K562 (cell line): ENCODE measurements around the gene ST6GALNAC5.

Experiments
- EP300 ChIP-seq: IDR thresholded peaks from 2 replicates; pipeline ENCODE4 v1.6.1; 2012; ENCODE audit warnings: low read length, improper control_type of control experiment
- FOXA1 ChIP-seq: fragments of 450-650 bp; IDR thresholded peaks from 2 replicates; pipeline ENCODE4 v1.6.1; 2016; ENCODE audit warnings: mild to moderate bottlenecking, borderline replicate concordance
- HMG20A ChIP-seq: fragments of 450-650 bp; formaldehyde crosslinking; conservative IDR thresholded peaks from 2 replicates; pipeline ENCODE4 v1.4.0; 2020; ENCODE audit warnings: mild to moderate bottlenecking, mixed read lengths
- MLX ChIP-seq, 2 experiments: fragments of 450-650 bp in 1 of 2; sonication (generic) in 1 of 2; formaldehyde crosslinking; conservative IDR thresholded peaks; 2 replicates each; pipeline versions ENCODE4 v1.4.0 to v1.8.1; 2020 to 2022; ENCODE audit warnings: mild to moderate bottlenecking in 1 of 2, missing genetic modification reagents in 1 of 2
- SMARCA4 ChIP-seq: fragments of 450-650 bp; IDR thresholded peaks from 2 replicates; pipeline ENCODE4 v1.6.1; 2016
- SP2 ChIP-seq: IDR thresholded peaks from 2 replicates; pipeline ENCODE4 v1.6.1; 2011; ENCODE audit warnings: mild to moderate bottlenecking, low read depth, low read length, moderate library complexity; ENCODE audit not compliant: poor library complexity, severe bottlenecking; ENCODE audit errors: extremely low read depth
- ZNF174 ChIP-seq: fragments of 250-450 bp; sonication (Bioruptor Pico); IDR thresholded peaks from 2 replicates; pipeline ENCODE4 v1.4.0; 2020; ENCODE audit warnings: mild to moderate bottlenecking
- TF ChIP-seq, protein P1 (sequence below): sonication (generic); formaldehyde crosslinking; IDR thresholded peaks from 2 replicates; pipeline ENCODE4 v1.9.0; 2022; ENCODE audit warnings: mild to moderate bottlenecking, missing genetic modification reagents
- TF ChIP-seq, protein P2 (sequence below), 3 experiments: IDR thresholded peaks in 2 of 3; conservative IDR thresholded peaks in 1 of 3; 2 replicates each; pipeline ENCODE4 v1.5.1; 2011 to 2012; ENCODE audit warnings: low read length in 3 of 3, mild to moderate bottlenecking in 3 of 3, control low read depth in 2 of 3, improper control_type of control experiment in 1 of 3, inconsistent platforms in 1 of 3, low read depth in 1 of 3, mixed read lengths in 1 of 3, moderate library complexity in 1 of 3; ENCODE audit not compliant: insufficient read depth in 2 of 3

DNA sequence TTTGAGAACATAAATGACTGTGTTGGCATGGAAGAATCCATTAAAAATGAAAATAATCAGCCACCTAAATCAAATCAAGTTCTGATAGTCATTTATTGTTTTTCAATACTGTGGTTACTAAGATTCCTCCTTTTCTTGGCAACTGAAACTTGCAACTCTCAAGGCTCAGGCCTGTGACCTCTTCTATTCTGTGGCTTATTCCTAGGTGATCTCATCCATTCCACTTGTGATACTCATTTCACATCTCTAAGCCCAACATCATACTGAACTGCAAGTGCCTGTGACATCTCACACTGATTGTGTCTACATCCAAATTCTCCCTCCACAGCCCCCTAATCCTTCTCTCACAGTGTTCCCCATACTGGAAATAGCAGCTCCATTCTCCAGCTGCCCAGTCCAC is 4.8 kb upstream of the ST6GALNAC5 start:
- TF ChIP-seq, protein P1, sequence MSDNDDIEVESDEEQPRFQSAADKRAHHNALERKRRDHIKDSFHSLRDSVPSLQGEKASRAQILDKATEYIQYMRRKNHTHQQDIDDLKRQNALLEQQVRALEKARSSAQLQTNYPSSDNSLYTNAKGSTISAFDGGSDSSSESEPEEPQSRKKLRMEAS (CRISPR knock-in tag), result no peak
- TF ChIP-seq EP300 (no peak), HMG20A (CRISPR knock-in tag) (no peak), SMARCA4 (no peak), ZNF174 (CRISPR knock-in tag) (no peak), FOXA1 (no peak), MLX (CRISPR knock-in tag; conservative IDR thresholded peaks at IDR 0.05) (no peak), SP2 (no peak)
- TF ChIP-seq, protein P2, sequence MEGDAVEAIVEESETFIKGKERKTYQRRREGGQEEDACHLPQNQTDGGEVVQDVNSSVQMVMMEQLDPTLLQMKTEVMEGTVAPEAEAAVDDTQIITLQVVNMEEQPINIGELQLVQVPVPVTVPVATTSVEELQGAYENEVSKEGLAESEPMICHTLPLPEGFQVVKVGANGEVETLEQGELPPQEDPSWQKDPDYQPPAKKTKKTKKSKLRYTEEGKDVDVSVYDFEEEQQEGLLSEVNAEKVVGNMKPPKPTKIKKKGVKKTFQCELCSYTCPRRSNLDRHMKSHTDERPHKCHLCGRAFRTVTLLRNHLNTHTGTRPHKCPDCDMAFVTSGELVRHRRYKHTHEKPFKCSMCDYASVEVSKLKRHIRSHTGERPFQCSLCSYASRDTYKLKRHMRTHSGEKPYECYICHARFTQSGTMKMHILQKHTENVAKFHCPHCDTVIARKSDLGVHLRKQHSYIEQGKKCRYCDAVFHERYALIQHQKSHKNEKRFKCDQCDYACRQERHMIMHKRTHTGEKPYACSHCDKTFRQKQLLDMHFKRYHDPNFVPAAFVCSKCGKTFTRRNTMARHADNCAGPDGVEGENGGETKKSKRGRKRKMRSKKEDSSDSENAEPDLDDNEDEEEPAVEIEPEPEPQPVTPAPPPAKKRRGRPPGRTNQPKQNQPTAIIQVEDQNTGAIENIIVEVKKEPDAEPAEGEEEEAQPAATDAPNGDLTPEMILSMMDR (IDR thresholded peaks at IDR 0.05 in 2 of 3, conservative IDR thresholded peaks at IDR 0.05 in 1 of 3; ENCODE audit: insufficient read depth in 2 of 3, low read depth in 1 of 3, low read length in 3 of 3), result no peak
